22Rv1 (cell line): Measurements from ENCODE around the gene OR14A2.

Experiments used
- H3K27ac ChIP-seq: fragments of 450-650 bp; 2 replicates; pipeline ENCODE4 v1.5.1; 2017
- ZFX ChIP-seq: fragments of 450-650 bp; IDR thresholded peaks from 2 replicates; pipeline ENCODE4 v1.6.1; 2017; ENCODE audit warnings: antibody characterized with exemption, borderline replicate concordance
- TF ChIP-seq, protein P1 (sequence below): fragments of 450-650 bp; IDR thresholded peaks from 2 replicates; pipeline ENCODE4 v1.5.1; 2017; ENCODE audit warnings: mild to moderate bottlenecking

Gene OR14A2

DNA sequence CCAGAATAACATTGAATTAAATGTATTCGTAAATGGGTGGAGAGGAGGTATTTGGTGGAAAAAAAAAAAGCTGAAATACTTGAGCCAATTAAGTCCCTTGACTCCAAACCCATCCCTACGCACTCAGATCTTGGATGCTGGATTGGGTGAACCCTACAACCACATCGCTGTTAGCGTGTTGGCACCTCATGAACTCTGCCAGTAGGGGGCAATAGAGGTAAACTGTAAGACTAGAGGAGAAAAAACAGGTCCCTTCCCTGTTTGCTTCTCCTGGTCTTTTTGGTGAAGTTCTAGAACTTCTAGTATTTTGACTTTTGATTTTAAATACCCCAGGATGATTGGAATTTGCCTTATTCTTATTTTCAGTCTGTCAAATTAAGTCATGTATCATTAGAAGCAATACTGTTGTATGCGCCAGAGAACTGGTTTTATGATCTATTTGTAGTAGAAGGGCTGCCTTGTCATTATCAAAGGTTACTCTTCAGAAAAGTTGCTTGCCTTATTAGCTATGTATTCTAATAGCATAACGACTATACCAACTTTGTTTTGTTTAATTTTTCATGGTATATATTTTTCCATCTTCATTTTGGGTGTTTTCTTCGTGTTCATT lies 66.5 kb downstream of the OR14A2 start:
- no peak for TF ChIP-seq ZFX
- TF ChIP-seq, protein P1, sequence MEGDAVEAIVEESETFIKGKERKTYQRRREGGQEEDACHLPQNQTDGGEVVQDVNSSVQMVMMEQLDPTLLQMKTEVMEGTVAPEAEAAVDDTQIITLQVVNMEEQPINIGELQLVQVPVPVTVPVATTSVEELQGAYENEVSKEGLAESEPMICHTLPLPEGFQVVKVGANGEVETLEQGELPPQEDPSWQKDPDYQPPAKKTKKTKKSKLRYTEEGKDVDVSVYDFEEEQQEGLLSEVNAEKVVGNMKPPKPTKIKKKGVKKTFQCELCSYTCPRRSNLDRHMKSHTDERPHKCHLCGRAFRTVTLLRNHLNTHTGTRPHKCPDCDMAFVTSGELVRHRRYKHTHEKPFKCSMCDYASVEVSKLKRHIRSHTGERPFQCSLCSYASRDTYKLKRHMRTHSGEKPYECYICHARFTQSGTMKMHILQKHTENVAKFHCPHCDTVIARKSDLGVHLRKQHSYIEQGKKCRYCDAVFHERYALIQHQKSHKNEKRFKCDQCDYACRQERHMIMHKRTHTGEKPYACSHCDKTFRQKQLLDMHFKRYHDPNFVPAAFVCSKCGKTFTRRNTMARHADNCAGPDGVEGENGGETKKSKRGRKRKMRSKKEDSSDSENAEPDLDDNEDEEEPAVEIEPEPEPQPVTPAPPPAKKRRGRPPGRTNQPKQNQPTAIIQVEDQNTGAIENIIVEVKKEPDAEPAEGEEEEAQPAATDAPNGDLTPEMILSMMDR: peak; percentile 95

DNA sequence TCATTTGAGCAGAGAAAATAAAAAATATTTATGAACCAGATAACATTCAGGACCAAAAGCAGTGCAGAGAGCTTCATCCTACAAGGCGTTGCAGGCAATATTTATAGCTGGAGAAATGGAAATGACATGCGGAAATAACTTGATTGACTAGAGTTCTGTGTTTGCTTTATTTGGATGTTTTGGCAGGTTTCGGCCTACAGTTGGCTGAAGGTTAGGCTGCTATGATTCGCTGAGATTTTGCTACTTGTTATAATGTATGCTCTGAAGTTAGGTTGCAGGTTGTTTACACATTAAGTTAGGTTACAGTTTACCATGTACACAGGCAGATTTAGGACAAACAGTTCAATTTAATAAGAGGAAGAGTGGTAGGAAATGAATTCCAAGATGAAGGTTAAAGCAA lies 67.8 kb downstream of the OR14A2 start:
- no peak overlapping the region for H3K27ac ChIP-seq
- TF ChIP-seq ZFX: no peak
- TF ChIP-seq, protein P1: no peak

More for the DNA sequence above, 66.5 kb downstream of the OR14A2 start:
- H3K27ac ChIP-seq: no peak overlapping the region

DNA sequence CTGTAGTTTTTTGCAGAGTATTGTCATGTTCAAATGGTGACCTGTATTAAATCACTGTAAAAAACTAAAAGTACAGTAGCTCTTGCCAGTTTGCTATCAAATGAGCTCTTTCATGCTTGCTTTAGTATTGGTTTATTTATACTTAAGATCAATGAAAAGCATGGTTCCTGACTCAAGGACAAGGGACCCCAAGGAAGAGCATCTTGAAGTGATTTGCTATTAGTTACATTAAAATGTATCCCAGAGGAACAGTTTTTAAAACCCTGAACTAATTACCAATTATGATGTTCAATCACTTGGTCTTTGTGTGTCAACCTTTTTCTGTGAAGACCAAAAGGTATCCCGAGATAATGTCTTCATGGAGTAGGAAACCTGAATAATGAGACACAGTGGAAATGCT lies 68.3 kb downstream of the OR14A2 start, which contains the start of gene OR13G1:
Gene OR13G1, minus strand, starts transcription at position 101 of the 400 bp plus-strand sequence. CDS start 6,698 bp downstream, outside the sequence.
- TF ChIP-seq, protein P1: no peak
- H3K27ac ChIP-seq: no peak within 1 kb of the TSS
